HG03575 (cell line): ENCODE data around the gene NT5DC4.

ENCODE experiments used
- ATAC-seq: cut with Tn5 transposase; IDR thresholded peaks from one replicate; pipeline ENCODE4 v1.9.1; 2021; ENCODE audit not compliant: unreplicated experiment, insufficient number of reproducible peaks, low FRiP score; ENCODE audit errors: extremely low read depth

The NT5DC4 gene

GRCh38 chr2:112737542-112738232, 16.9 kb downstream of the NT5DC4 start:
- ATAC-seq = no peak

- ATAC-seq = no peak
Measured at GRCh38 chr2:112740527-112740926, 19.7 kb downstream of the NT5DC4 start.

GRCh38 chr2:112749755-112750559, 29.1 kb downstream of the NT5DC4 start:
- ATAC-seq = no peak

- ATAC-seq = no peak
Measured at GRCh38 chr2:112750560-112750843, 29.7 kb downstream of the NT5DC4 start.

- no peak for ATAC-seq
Measured at GRCh38 chr2:112751451-112752197, 30.8 kb downstream of the NT5DC4 start.

- ATAC-seq = no peak
Measured at GRCh38 chr2:112752667-112753066, 31.8 kb downstream of the NT5DC4 start.

GRCh38 chr2:112754564-112754963, 33.7 kb downstream of the NT5DC4 start:
- ATAC-seq = no peak

GRCh38 chr2:112755444-112755843, 34.6 kb downstream of the NT5DC4 start:
- ATAC-seq = no peak

- ATAC-seq = no peak
Measured at GRCh38 chr2:112756207-112756606, 35.4 kb downstream of the NT5DC4 start.

GRCh38 chr2:112757265-112757664, 36.4 kb downstream of the NT5DC4 start:
- no peak for ATAC-seq

GRCh38 chr2:112758711-112759110, 37.9 kb downstream of the NT5DC4 start:
- ATAC-seq = no peak

GRCh38 chr2:112760149-112760548, 39.3 kb downstream of the NT5DC4 start:
- ATAC-seq = no peak

GRCh38 chr2:112762276-112762675, 41.5 kb downstream of the NT5DC4 start:
- no peak for ATAC-seq

GRCh38 chr2:112764071-112765044, 43.5 kb downstream of the NT5DC4 start, which contains the start of gene CKAP2L:
TSS of gene CKAP2L (minus strand) at chr2:112764609. CDS start at chr2:112764598, 11 bp downstream.
- peak; percentile 91 for ATAC-seq

GRCh38 chr2:112765251-112765650, 44.4 kb downstream of the NT5DC4 start:
- ATAC-seq = no peak

GRCh38 chr2:112767693-112768330, 47.0 kb downstream of the NT5DC4 start:
- no peak for ATAC-seq

- no peak for ATAC-seq
Measured at GRCh38 chr2:112768432-112768831, 47.6 kb downstream of the NT5DC4 start.

GRCh38 chr2:112772322-112772721, 51.5 kb downstream of the NT5DC4 start:
- ATAC-seq = no peak
